PFSK-1 (cell line): Measurements from ENCODE around the gene OR1N1.

Experiments
- POLR2AphosphoS5 ChIP-seq: IDR thresholded peaks from 2 replicates; pipeline ENCODE4 v1.6.1; 2012; ENCODE audit warnings: low read depth, mild to moderate bottlenecking, control low read depth, low read length, moderate library complexity
- SIN3A ChIP-seq: IDR thresholded peaks from 2 replicates; pipeline ENCODE4 v1.6.1; 2012; ENCODE audit warnings: mild to moderate bottlenecking, low read length, moderate library complexity, borderline replicate concordance; ENCODE audit not compliant: insufficient read depth
- TAF1 ChIP-seq: IDR thresholded peaks from 2 replicates; pipeline ENCODE4 v1.6.1; 2012; ENCODE audit warnings: low read length, control low read depth, borderline replicate concordance; ENCODE audit not compliant: insufficient read depth
- TF ChIP-seq, protein P1 (sequence below), 2 experiments: IDR thresholded peaks; 2 replicates each; pipeline versions ENCODE4 v1.6.1 to v1.8.0; 2011 to 2012; ENCODE audit warnings: low read depth in 2 of 2, low read length in 2 of 2, control low read depth in 1 of 2, inconsistent platforms in 1 of 2, mild to moderate bottlenecking in 1 of 2, moderate library complexity in 1 of 2; ENCODE audit not compliant: insufficient read depth in 1 of 2

DNA sequence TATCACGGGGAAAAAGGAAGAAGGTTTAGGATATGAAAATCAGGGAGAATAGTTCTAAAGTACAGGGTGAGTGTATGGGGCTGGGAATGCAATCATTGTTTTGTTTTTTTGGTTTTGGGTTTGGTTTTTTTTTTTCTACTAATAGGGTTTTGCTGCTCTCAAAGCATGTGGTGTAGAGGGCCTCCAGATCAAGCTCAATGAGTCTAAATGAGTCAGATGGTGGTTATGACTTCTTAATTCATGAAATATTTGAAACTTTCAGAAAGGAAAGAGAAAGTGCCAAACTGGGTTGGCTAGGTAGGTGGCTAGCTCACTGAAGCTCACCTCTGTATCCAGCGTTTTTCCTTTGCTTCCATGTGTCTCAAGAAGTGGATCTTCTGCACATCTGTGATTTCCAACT, 45.4 kb upstream of the OR1N1 start:
- TF ChIP-seq SIN3A (no peak), TAF1 (no peak), POLR2AphosphoS5 (no peak)
- TF ChIP-seq, protein P1, sequence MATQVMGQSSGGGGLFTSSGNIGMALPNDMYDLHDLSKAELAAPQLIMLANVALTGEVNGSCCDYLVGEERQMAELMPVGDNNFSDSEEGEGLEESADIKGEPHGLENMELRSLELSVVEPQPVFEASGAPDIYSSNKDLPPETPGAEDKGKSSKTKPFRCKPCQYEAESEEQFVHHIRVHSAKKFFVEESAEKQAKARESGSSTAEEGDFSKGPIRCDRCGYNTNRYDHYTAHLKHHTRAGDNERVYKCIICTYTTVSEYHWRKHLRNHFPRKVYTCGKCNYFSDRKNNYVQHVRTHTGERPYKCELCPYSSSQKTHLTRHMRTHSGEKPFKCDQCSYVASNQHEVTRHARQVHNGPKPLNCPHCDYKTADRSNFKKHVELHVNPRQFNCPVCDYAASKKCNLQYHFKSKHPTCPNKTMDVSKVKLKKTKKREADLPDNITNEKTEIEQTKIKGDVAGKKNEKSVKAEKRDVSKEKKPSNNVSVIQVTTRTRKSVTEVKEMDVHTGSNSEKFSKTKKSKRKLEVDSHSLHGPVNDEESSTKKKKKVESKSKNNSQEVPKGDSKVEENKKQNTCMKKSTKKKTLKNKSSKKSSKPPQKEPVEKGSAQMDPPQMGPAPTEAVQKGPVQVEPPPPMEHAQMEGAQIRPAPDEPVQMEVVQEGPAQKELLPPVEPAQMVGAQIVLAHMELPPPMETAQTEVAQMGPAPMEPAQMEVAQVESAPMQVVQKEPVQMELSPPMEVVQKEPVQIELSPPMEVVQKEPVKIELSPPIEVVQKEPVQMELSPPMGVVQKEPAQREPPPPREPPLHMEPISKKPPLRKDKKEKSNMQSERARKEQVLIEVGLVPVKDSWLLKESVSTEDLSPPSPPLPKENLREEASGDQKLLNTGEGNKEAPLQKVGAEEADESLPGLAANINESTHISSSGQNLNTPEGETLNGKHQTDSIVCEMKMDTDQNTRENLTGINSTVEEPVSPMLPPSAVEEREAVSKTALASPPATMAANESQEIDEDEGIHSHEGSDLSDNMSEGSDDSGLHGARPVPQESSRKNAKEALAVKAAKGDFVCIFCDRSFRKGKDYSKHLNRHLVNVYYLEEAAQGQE (IDR thresholded peaks at IDR 0.05; ENCODE audit: insufficient read depth in 1 of 2, low read depth in 2 of 2, low read length in 2 of 2), result no peak
